GM12891 (cell line): ENCODE measurements around the gene LGALS9.

Experiments
- DNase-seq: peaks from one replicate; pipeline ENCODE4 v3.0.0; 2011; ENCODE audit warnings: low spot score; ENCODE audit not compliant: insufficient read length
- FAIRE-seq: peaks from 2 replicates; lab custom pipeline; 2011; peaks lifted over from hg19 to GRCh38; lab: Jason Lieb, UNC
- PAX5 ChIP-seq: IDR thresholded peaks from 2 replicates; pipeline ENCODE4 v1.6.1; 2011; ENCODE audit warnings: low read length, moderate library complexity, mild to moderate bottlenecking; ENCODE audit not compliant: insufficient read depth, severe bottlenecking
- POLR2A ChIP-seq: IDR thresholded peaks from 2 replicates; pipeline ENCODE4 v1.6.1; 2011; ENCODE audit warnings: low read depth, low read length, control low read depth
- POLR2AphosphoS5 ChIP-seq: IDR thresholded peaks from 2 replicates; pipeline ENCODE4 v1.6.1; 2011; ENCODE audit warnings: low read depth, low read length, control low read depth
- POU2F2 ChIP-seq: IDR thresholded peaks from 2 replicates; pipeline ENCODE4 v1.6.1; 2011; ENCODE audit warnings: low read depth, mild to moderate bottlenecking, control low read depth, low read length, moderate library complexity
- SPI1 ChIP-seq: IDR thresholded peaks from 2 replicates; pipeline ENCODE4 v1.6.1; 2011; ENCODE audit warnings: low read depth, low read length, control low read depth
- TAF1 ChIP-seq: IDR thresholded peaks from 2 replicates; pipeline ENCODE4 v1.6.1; 2011; ENCODE audit warnings: low read depth, low read length, control low read depth

Gene LGALS9

GRCh38 chr17:27603421-27603770 lies 27.6 kb upstream of the LGALS9 start:
- DNase-seq (no peak), FAIRE-seq (no peak)
- TF ChIP-seq POLR2A (no peak), TAF1 (no peak), SPI1 (no peak), POLR2AphosphoS5 (no peak), POU2F2 (no peak), PAX5 (no peak)

GRCh38 chr17:27603880-27604794 lies 26.9 kb upstream of the LGALS9 start:
- no peak for DNase-seq
- no peak for FAIRE-seq
- TF ChIP-seq POLR2A: no peak
- TF ChIP-seq PAX5: no peak
- no peak for TF ChIP-seq SPI1
- no peak for TF ChIP-seq POLR2AphosphoS5
- no peak for TF ChIP-seq TAF1
- no peak for TF ChIP-seq POU2F2

GRCh38 chr17:27605409-27605808 lies 25.6 kb upstream of the LGALS9 start:
- no peak for DNase-seq
- FAIRE-seq: no peak
- TF ChIP-seq POLR2AphosphoS5 (no peak), TAF1 (no peak), SPI1 (no peak), POU2F2 (no peak), PAX5 (no peak), POLR2A (no peak)

GRCh38 chr17:27607521-27608091 lies 23.4 kb upstream of the LGALS9 start:
- no peak for DNase-seq
- no peak for TF ChIP-seq SPI1
- no peak for TF ChIP-seq TAF1
- no peak for TF ChIP-seq PAX5
- no peak for TF ChIP-seq POLR2AphosphoS5
- TF ChIP-seq POLR2A: no peak
- TF ChIP-seq POU2F2: no peak
- FAIRE-seq: no peak

- FAIRE-seq (no peak), DNase-seq (no peak)
- TF ChIP-seq POU2F2: no peak
- no peak for TF ChIP-seq POLR2A
- no peak for TF ChIP-seq POLR2AphosphoS5
- no peak for TF ChIP-seq PAX5
- no peak for TF ChIP-seq SPI1
- no peak for TF ChIP-seq TAF1
Measured at GRCh38 chr17:27608328-27609230, 22.4 kb upstream of the LGALS9 start.

- DNase-seq: no peak
- TF ChIP-seq SPI1 (no peak), POLR2AphosphoS5 (no peak), TAF1 (no peak), PAX5 (no peak), POU2F2 (no peak), POLR2A (no peak)
- FAIRE-seq: no peak
Measured at GRCh38 chr17:27609611-27610303, 21.2 kb upstream of the LGALS9 start.

- DNase-seq (no peak), FAIRE-seq (no peak)
Measured at GRCh38 chr17:27610304-27610677, 20.7 kb upstream of the LGALS9 start.

GRCh38 chr17:27612160-27612770 lies 18.7 kb upstream of the LGALS9 start:
- DNase-seq: no peak
- no peak for TF ChIP-seq POLR2AphosphoS5
- no peak for TF ChIP-seq PAX5
- TF ChIP-seq POU2F2: no peak
- TF ChIP-seq TAF1: no peak
- no peak for TF ChIP-seq SPI1
- TF ChIP-seq POLR2A: no peak
- no peak for FAIRE-seq

More at GRCh38 chr17:27610304-27610677, 20.7 kb upstream of the LGALS9 start:
- TF ChIP-seq POLR2AphosphoS5 (no peak), TAF1 (no peak), SPI1 (no peak), PAX5 (no peak), POU2F2 (no peak), POLR2A (no peak)
